OCI-LY3 (cell line): ENCODE results near the gene TBXAS1.

Experiments
- H2AFZ ChIP-seq: fragments of 200-600, 300-600 bp; shearing (Covaris generic); 2 replicates; pipeline ENCODE4 v1.6.0; 2014; ENCODE audit warnings: antibody characterized with exemption, low read depth, low read length
- H3K27ac ChIP-seq: fragments of 200-600, 300-600 bp; sonication (generic); 2 replicates; pipeline ENCODE4 v1.5.1; 2014; ENCODE audit warnings: mild to moderate bottlenecking, low read length, moderate library complexity, mixed read lengths
- H3K27me3 ChIP-seq: fragments of 200-600, 300-600 bp; sonication (generic); 2 replicates; pipeline ENCODE4 v1.6.1; 2014; ENCODE audit warnings: low read depth, low read length, mixed read lengths
- H3K36me3 ChIP-seq: fragments of 200-600, 300-600 bp; sonication (generic); replicated peaks from 2 replicates; pipeline ENCODE3; 2014; ENCODE audit warnings: low read depth, low read length, mixed read lengths
- H3K4me1 ChIP-seq: fragments of 300-600, 200-600 bp; sonication (generic); 2 replicates; pipeline ENCODE4 v1.6.1; 2014; ENCODE audit warnings: low read length, mixed read lengths
- H3K4me2 ChIP-seq: fragments of 200-600, 300-600 bp; sonication (generic); 2 replicates; pipeline ENCODE4 v1.6.1; 2014; ENCODE audit warnings: low read length, mixed read lengths
- H3K4me3 ChIP-seq: fragments of 300-600, 200-600 bp; sonication (generic); 2 replicates; pipeline ENCODE4 v1.5.1; 2014; ENCODE audit warnings: antibody characterized with exemption, mild to moderate bottlenecking, low read length, moderate library complexity
- H3K79me2 ChIP-seq: fragments of 300-600, 200-600 bp; shearing (Covaris generic); 2 replicates; pipeline ENCODE4 v1.6.1; 2014; ENCODE audit warnings: mild to moderate bottlenecking, low read length, mixed read lengths
- H3K9ac ChIP-seq: fragments of 300-600, 200-600 bp; shearing (Covaris generic); 2 replicates; pipeline ENCODE4 v1.6.0; 2014; ENCODE audit warnings: mild to moderate bottlenecking, low read length, moderate library complexity
- H3K9me3 ChIP-seq: fragments of 200-600, 300-600 bp; shearing (Covaris generic); 2 replicates; pipeline ENCODE4 v1.6.1; 2014; ENCODE audit warnings: low read length, mixed read lengths; ENCODE audit not compliant: insufficient read depth
- H4K20me1 ChIP-seq: fragments of 200-600, 300-600 bp; sonication (generic); 2 replicates; pipeline ENCODE4 v1.6.1; 2016; ENCODE audit warnings: low read length, mixed read lengths; ENCODE audit not compliant: insufficient read depth
- EZH2phosphoT487 ChIP-seq: fragments of 200-600 bp; shearing (Covaris generic); IDR thresholded peaks from 2 replicates; pipeline ENCODE4 v1.6.1; 2018; ENCODE audit warnings: antibody characterized with exemption, mixed run types, low read depth
- TF ChIP-seq, protein P1 (sequence below): fragments of 200-600, 300-600 bp; sonication (generic); IDR thresholded peaks from 2 replicates; pipeline ENCODE4 v1.5.1; 2014; ENCODE audit warnings: antibody characterized with exemption, low read length, low read depth

The TBXAS1 gene

DNA sequence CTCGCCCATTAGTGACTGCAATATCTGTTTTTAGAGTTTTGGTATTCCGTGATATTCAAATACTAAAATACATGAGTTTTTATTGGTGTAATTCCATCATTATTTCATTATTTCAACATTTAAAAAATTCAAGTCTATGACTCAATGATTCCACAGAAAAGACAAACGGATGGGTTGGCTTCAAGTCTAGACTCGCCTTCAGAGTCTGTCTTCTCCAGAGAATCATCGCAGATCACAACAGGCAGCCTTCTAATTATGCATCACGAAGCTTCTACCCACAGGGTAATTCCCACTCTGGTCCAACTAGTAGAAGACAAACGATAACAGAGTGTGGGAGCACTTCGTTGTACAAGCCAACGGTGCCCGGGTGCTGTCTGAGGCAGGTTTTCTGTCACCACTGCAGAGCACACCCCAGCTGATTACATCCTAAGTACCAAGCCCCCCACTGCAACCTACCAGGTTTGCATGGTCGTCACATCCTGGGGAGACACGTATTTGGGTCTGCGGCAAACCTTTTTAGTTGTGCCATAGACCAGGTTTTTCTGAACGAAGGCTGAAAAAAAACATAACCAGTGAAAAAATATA, 204.8 kb downstream of the TBXAS1 start:
- no peak overlapping the region for H3K27ac ChIP-seq

DNA sequence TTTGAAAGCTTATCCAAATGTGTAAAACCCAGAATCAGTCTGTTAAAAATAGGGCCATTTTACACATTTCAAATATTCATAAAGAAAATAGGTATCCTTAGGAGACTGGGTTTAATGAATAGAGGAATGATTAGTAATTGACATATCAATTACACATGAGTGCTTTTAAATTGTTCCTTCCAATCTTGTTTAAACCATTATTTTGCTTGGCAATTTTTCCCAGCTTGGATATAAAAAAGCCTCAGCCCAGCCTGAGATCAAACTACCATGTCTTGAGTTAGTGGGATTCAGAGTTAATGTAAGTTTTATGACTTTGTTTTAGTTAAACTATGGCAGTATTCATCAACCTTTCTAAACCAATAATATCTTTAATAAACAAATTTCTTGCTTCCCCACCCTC, 205.4 kb downstream of the TBXAS1 start:
- no peaks in the 10 kb centered on the region for H3K36me3 ChIP-seq
- H3K27me3 ChIP-seq = peaks cover 7% of the 10 kb centered on the region; the same call in 1 of the 2 replicates
- H3K4me3 ChIP-seq = no peak overlapping the region
- H3K9ac ChIP-seq = no peak overlapping the region
- peaks cover 8% of the 10 kb centered on the region for H3K4me1 ChIP-seq
- no peaks in the 10 kb centered on the region for H3K79me2 ChIP-seq
- no peaks in the 10 kb centered on the region for H3K9me3 ChIP-seq
- H3K27ac ChIP-seq = no peak overlapping the region
- H2AFZ ChIP-seq = no peak overlapping the region
- H4K20me1 ChIP-seq = no peaks in the 10 kb centered on the region
- no peak for TF ChIP-seq EZH2phosphoT487
- TF ChIP-seq, protein P1, sequence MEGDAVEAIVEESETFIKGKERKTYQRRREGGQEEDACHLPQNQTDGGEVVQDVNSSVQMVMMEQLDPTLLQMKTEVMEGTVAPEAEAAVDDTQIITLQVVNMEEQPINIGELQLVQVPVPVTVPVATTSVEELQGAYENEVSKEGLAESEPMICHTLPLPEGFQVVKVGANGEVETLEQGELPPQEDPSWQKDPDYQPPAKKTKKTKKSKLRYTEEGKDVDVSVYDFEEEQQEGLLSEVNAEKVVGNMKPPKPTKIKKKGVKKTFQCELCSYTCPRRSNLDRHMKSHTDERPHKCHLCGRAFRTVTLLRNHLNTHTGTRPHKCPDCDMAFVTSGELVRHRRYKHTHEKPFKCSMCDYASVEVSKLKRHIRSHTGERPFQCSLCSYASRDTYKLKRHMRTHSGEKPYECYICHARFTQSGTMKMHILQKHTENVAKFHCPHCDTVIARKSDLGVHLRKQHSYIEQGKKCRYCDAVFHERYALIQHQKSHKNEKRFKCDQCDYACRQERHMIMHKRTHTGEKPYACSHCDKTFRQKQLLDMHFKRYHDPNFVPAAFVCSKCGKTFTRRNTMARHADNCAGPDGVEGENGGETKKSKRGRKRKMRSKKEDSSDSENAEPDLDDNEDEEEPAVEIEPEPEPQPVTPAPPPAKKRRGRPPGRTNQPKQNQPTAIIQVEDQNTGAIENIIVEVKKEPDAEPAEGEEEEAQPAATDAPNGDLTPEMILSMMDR = no peak
- H3K4me2 ChIP-seq = no peak overlapping the region

More for the DNA sequence above, 204.8 kb downstream of the TBXAS1 start:
- peaks cover 8% of the 10 kb centered on the region for H3K4me1 ChIP-seq
- H3K79me2 ChIP-seq = no peaks in the 10 kb centered on the region
- no peaks in the 10 kb centered on the region for H3K36me3 ChIP-seq
- no peak overlapping the region for H3K4me3 ChIP-seq
- no peak for TF ChIP-seq EZH2phosphoT487
- TF ChIP-seq, protein P1 = no peak
- H4K20me1 ChIP-seq = no peaks in the 10 kb centered on the region
- no peak overlapping the region for H3K9ac ChIP-seq
- no peaks in the 10 kb centered on the region for H3K9me3 ChIP-seq
- no peak overlapping the region for H2AFZ ChIP-seq
- H3K4me2 ChIP-seq = no peak overlapping the region
- H3K27me3 ChIP-seq = peaks cover 10% of the 10 kb centered on the region; the same call in 1 of the 2 replicates

DNA sequence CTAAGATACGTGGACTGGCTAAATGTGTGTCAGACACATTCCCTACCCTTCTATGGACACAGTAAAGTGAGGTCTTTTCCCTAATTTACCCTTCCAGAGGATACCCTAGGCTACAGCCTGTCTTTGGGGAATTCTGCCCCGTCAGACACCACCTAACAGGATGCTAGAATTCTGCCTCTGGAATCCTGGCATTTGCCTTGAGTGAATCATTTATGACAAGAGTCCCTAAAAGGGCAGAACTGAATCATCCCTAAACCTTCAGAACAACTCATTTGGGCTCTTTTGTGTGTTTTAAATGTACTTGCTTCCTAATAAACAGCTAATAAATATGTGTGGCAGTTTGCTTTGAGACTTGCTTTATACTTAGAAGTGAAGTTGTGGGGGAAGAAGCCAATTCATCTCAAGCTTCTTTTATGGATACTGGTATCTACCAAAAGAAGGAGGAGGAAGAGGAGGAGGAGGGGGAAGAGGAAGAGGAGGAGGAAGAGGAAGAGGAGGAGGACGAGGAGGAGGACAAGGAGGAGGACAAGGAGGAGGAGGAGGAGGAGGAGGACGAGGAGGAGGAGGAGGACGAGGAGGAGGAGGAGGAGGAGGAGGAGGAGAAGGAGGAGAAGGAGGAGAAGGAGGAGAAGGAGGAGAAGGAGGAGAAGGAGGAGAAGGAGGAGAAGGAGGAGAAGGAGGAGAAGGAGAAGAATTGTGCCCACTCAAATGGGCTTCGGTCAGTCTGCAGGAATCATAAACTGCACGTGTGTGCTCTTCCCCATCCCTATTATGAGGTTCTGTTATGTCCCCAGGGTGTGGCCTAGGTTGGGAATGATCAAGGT, 206.5 kb downstream of the TBXAS1 start:
- Histone ChIP-seq H3K36me3 (no peaks in the 10 kb centered on the region), H3K9me3 (no peaks in the 10 kb centered on the region), H4K20me1 (no peaks in the 10 kb centered on the region), H2AFZ (no peak overlapping the region), H3K27me3 (peaks cover 7% of the 10 kb centered on the region; the same call in 1 of the 2 replicates), H3K79me2 (no peaks in the 10 kb centered on the region), H3K27ac (no peak overlapping the region), H3K9ac (no peak overlapping the region), H3K4me1 (peaks cover 8% of the 10 kb centered on the region), H3K4me2 (no peak overlapping the region), H3K4me3 (no peak overlapping the region)
- TF ChIP-seq EZH2phosphoT487 = no peak
- TF ChIP-seq, protein P1 = no peak

DNA sequence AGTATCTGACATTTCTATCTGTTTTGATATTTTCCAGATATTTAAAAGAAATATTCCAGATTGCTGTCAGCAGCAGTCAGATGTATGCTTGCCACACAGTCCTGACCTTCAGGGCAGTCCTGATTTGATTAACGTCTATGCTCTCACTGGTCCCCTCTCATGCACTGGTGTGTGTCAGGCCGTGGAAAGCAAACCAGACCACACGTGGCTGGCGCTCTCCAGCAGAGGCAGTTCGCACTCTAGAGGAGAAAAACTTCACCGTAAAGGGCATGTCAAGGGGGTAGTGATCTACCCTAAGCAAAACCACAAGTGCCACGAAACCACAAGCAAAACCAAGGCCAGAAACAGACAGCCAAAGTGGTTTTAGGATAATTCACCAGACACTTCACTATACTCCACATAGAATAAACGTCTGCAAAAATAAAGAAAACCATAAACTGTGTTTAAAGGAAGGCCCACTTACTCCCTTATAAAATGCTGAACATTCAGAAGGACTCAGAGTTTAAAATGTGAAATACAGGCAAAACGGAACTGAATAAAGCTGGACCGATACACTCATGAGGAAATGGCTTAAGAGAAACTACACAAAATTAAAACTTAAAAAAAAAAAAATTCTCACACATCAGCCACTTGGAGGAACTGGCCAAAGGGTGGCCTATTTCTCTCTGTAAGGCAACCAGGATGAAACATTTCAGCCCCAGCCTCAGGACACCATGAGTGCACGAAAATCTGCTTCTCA, 207.3 kb downstream of the TBXAS1 start:
- no peaks in the 10 kb centered on the region for H3K79me2 ChIP-seq
- no peak overlapping the region for H3K9ac ChIP-seq
- TF ChIP-seq, protein P1 = no peak
- TF ChIP-seq EZH2phosphoT487 = no peak
- H3K36me3 ChIP-seq = no peaks in the 10 kb centered on the region
- H4K20me1 ChIP-seq = no peaks in the 10 kb centered on the region
- H3K27ac ChIP-seq = no peak overlapping the region
- H3K27me3 ChIP-seq = peaks cover 7% of the 10 kb centered on the region; the same call in 1 of the 2 replicates
- no peak overlapping the region for H2AFZ ChIP-seq
- H3K4me1 ChIP-seq = peaks cover 8% of the 10 kb centered on the region
- no peak overlapping the region for H3K4me3 ChIP-seq
- no peaks in the 10 kb centered on the region for H3K9me3 ChIP-seq
- H3K4me2 ChIP-seq = peak overlapping the region; percentile 12; the same call in 1 of the 2 replicates
